ENCODE results near the gene HESX1. TPM values are rescaled to one million over a fixed set of nuclear protein-coding genes. Genes with fewer than 3 reads are reported as not detected.

The HESX1 gene
- total RNA-seq, 1 experiment from 2014 or later, result 1.3 TPM

DNA sequence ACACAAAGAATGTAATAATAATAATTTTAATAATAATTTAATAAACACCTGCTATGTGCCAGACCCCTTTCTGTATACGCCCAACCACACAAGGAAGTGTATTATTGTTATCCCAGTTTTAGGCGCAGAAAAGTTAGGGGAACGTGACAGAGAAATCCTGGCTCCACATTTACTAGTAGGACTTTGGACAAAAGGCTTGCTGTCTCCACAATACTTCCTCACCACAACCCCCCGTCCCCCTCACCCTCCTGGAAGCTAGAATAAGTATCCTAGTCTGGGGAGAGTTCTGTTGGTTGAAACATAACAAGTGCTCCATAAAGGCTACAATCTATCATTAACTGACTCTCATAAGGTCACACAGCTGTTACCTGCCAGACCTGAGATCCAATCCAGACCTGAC is 34.1 kb downstream of the HESX1 start:
- BruUV-seq (replicated peaks), result no TSS peak
- no peak for DNase-seq (ENCODE audit: unreplicated experiment)
- TF ChIP-seq, protein P1, sequence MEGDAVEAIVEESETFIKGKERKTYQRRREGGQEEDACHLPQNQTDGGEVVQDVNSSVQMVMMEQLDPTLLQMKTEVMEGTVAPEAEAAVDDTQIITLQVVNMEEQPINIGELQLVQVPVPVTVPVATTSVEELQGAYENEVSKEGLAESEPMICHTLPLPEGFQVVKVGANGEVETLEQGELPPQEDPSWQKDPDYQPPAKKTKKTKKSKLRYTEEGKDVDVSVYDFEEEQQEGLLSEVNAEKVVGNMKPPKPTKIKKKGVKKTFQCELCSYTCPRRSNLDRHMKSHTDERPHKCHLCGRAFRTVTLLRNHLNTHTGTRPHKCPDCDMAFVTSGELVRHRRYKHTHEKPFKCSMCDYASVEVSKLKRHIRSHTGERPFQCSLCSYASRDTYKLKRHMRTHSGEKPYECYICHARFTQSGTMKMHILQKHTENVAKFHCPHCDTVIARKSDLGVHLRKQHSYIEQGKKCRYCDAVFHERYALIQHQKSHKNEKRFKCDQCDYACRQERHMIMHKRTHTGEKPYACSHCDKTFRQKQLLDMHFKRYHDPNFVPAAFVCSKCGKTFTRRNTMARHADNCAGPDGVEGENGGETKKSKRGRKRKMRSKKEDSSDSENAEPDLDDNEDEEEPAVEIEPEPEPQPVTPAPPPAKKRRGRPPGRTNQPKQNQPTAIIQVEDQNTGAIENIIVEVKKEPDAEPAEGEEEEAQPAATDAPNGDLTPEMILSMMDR (IDR thresholded peaks at IDR 0.05; ENCODE audit: unreplicated experiment), result no peak
- intact Hi-C loops (cut with micrococcal nuclease), result loop anchor here (5.0 kb wide), 1 partner anchor 158 kb away; no protein-coding TSS in a partner anchor
- H3K4me3 Mint-ChIP-seq (ENCODE audit: unreplicated experiment), result peak overlapping the region; percentile 78
- peaks cover 6% of the 10 kb centered on the region for H3K36me3 Mint-ChIP-seq (ENCODE audit: insufficient read depth, unreplicated experiment)
- no peaks in the 10 kb centered on the region for H3K9me3 Mint-ChIP-seq (ENCODE audit: unreplicated experiment)
- ChIA-PET POLR2A (interaction anchor here (0.6 to 0.7 kb wide), 2 partner anchors 92 to 114 kb away, joined by 3 to 4 read pairs; no protein-coding TSS in a partner anchor), CTCF (interaction anchor here (1.5 to 6.7 kb wide), 2 partner anchors 57 to 169 kb away, joined by 3 to 53 read pairs; no protein-coding TSS in a partner anchor)
- H3K27me3 Mint-ChIP-seq (ENCODE audit: insufficient read depth, unreplicated experiment), result peaks cover 23% of the 10 kb centered on the region
- peaks cover 7% of the 10 kb centered on the region for H3K4me1 Mint-ChIP-seq (ENCODE audit: insufficient read depth, unreplicated experiment)
- no peak overlapping the region for H3K27ac Mint-ChIP-seq (ENCODE audit: low read depth, unreplicated experiment)

DNA sequence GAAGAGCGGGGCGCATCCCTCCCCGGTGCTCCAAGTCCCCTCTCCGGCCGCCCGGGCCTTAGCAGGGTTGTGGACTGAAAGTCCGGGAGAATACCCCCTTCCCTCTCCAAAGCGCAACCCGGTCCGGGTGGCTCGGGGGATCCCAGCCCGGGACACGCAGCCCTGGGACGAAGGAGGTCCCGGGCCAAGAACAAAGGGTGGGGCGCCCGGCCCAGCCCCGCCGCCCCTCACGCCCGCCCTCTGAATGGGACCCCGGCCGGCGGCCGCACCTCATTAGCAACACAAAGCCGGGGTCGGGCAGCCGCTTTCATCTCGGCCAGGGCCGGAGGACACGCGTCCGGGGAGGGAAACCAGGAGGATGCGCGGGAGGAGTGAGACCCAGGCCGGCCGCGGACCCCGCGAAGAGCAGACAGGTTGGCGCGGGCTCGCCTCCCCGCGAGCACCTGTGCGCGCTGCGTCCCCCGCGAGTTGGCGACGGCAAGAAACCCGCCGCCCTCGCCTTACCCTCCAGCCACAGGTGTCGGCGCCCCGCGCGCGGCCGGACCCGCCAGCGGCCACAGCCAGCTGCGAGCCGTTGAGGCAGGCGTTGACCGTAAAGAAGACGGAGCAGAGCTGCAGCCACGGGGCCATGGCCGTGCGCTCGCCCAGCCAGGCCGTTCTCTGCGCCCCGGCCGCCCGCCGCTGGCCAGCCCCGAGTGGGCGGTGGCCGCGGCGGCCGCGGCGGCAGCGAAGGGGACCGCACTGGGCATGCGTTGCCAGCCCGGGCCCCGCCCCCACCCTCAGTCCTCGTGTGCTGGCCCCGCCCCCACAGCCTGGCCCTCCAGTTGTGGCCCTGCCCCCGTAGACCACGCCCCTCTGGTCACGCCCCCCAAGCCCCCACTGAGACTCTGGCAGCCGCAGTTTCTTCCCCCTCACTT is 34.9 kb downstream of the HESX1 start, which contains the start of gene IL17RD:
IL17RD (minus strand) TSS at position 697 of the 917 bp plus-strand sequence; CDS start at position 630, 67 bp downstream.
- intact Hi-C loops (cut with micrococcal nuclease), result loop anchor here (5.0 kb wide), 1 partner anchor 158 kb away; no protein-coding TSS in a partner anchor
- Mint-ChIP-seq H3K27me3 (ENCODE audit: insufficient read depth, unreplicated experiment) (peaks cover 23% of the 10 kb centered on the region), H3K4me3 (ENCODE audit: unreplicated experiment) (peak within 1 kb of the TSS; percentile 78), H3K27ac (ENCODE audit: low read depth, unreplicated experiment) (no peak within 1 kb of the TSS), H3K4me1 (ENCODE audit: insufficient read depth, unreplicated experiment) (peaks cover 7% of the 10 kb centered on the region), H3K9me3 (ENCODE audit: unreplicated experiment) (no peaks in the 10 kb centered on the region), H3K36me3 (ENCODE audit: insufficient read depth, unreplicated experiment) (peaks cover 11% of the 10 kb centered on the region)
- BruUV-seq (replicated peaks), result no TSS peak
- DNase-seq (ENCODE audit: unreplicated experiment), result peak; percentile 78
- TF ChIP-seq, protein P1 (IDR thresholded peaks at IDR 0.05; ENCODE audit: unreplicated experiment), result no peak
- ChIA-PET CTCF (interaction anchor here (0.6 to 6.7 kb wide), 4 partner anchors 10 to 169 kb away, joined by 3 to 53 read pairs (median 3); no protein-coding TSS in a partner anchor), POLR2A (interaction anchor here (0.6 to 0.7 kb wide), 2 partner anchors 11 to 91 kb away, joined by 3 read pairs; no protein-coding TSS in a partner anchor)

DNA sequence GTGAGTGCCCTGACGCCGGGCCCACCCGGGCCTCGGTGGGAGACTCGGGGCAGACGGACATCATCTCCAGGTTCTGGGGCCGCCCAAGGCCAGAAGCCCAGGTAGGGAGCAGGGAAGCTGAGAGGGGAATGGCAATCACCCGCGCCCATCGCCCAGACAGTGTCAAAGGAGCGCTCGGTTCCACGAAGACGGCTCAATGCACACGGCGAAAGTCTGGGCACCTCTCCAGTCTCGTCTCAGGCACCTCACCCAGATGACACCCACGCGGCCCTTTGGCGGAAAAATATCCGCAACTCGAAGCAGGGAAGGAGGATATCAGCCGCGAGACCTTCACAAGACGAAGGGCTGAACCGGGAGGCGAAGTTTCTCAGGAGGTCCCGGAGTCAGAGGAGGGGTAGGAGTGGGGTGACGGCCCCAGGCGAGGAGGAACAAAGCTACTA is 35.5 kb downstream of the HESX1 start:
- peaks cover 23% of the 10 kb centered on the region for H3K27me3 Mint-ChIP-seq (ENCODE audit: insufficient read depth, unreplicated experiment)
- ChIA-PET CTCF (interaction anchor here (0.6 to 0.7 kb wide), 2 partner anchors 10 to 62 kb away, joined by 3 read pairs; no protein-coding TSS in a partner anchor), POLR2A (interaction anchor here (0.6 kb wide), 1 partner anchor 10 kb away, joined by 3 read pairs; no protein-coding TSS in a partner anchor)
- TF ChIP-seq, protein P1 (IDR thresholded peaks at IDR 0.05; ENCODE audit: unreplicated experiment), result no peak
- peak; percentile 7 for DNase-seq (ENCODE audit: unreplicated experiment)
- H3K9me3 Mint-ChIP-seq (ENCODE audit: unreplicated experiment), result no peaks in the 10 kb centered on the region
- peaks cover 11% of the 10 kb centered on the region for H3K36me3 Mint-ChIP-seq (ENCODE audit: insufficient read depth, unreplicated experiment)
- peaks cover 7% of the 10 kb centered on the region for H3K4me1 Mint-ChIP-seq (ENCODE audit: insufficient read depth, unreplicated experiment)
- no TSS peak for BruUV-seq (replicated peaks)
- intact Hi-C loops (cut with micrococcal nuclease), result no loop called here
- H3K27ac Mint-ChIP-seq (ENCODE audit: low read depth, unreplicated experiment), result no peak overlapping the region
- peak overlapping the region; percentile 78 for H3K4me3 Mint-ChIP-seq (ENCODE audit: unreplicated experiment)

DNA sequence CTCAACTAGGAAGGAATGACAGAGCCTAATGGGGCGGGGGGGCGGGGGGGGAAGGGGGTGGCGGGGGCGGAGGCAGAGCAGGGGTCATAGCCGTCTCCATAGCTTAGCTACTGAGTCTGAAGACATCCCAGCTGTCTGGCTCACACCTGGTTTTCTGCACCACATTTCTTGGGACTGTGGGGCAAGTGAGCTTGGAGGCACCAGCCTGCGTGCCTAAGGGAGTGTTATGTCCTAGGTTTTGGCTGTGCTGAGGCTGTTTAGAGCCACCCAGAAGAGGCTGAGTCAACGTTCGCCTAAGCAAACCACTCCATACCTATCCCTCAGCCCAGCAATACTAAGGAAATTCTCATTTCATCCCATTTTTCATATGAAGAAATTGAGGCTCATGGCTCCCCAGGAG is 36.0 kb downstream of the HESX1 start:
- Mint-ChIP-seq H3K4me1 (ENCODE audit: insufficient read depth, unreplicated experiment) (peaks cover 7% of the 10 kb centered on the region), H3K36me3 (ENCODE audit: insufficient read depth, unreplicated experiment) (peaks cover 11% of the 10 kb centered on the region), H3K9me3 (ENCODE audit: unreplicated experiment) (no peaks in the 10 kb centered on the region), H3K27ac (ENCODE audit: low read depth, unreplicated experiment) (no peak overlapping the region), H3K27me3 (ENCODE audit: insufficient read depth, unreplicated experiment) (peaks cover 23% of the 10 kb centered on the region), H3K4me3 (ENCODE audit: unreplicated experiment) (peak overlapping the region; percentile 78)
- BruUV-seq (replicated peaks), result no TSS peak
- ChIA-PET CTCF (no interaction called here), POLR2A (no interaction called here)
- DNase-seq (ENCODE audit: unreplicated experiment), result no peak
- intact Hi-C loops (cut with micrococcal nuclease), result no loop called here
- TF ChIP-seq, protein P1 (IDR thresholded peaks at IDR 0.05; ENCODE audit: unreplicated experiment), result no peak
